ENCODE results near the gene KCTD17.

The KCTD17 gene

DNA sequence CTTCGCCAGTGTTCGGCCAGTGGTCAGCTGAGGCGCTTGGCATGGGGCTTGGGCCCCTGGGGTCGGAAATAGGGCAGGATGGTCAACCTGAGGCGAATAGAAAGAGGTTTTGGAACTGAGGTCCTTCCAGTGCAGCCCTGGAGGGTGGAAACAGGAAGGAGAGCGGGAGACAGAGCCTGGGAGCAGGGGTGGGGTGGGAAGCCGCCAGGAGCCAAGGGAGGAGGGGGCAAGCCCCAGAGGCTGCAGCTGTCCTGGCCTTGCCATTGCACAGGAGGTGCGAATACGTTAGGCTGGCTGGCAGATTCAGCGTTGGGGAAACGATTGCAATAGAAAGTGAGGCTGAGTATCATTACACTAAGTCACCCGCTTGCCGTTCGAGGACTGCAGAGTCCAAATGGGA lies 13.9 kb upstream of the KCTD17 start:
- Histone ChIP-seq H2AFZ (ENCODE audit: low read depth, low read length) (no peak overlapping the region), H3K27me3 (ENCODE audit: insufficient read depth, low read length, poor library complexity) (peaks cover 5% of the 10 kb centered on the region), H3K4me1 (ENCODE audit: insufficient read depth, low read length) (no peaks in the 10 kb centered on the region), H3K9me3 (ENCODE audit: insufficient read depth, low read length, severe bottlenecking) (no peaks in the 10 kb centered on the region), H3K79me2 (ENCODE audit: insufficient read depth, low read length) (no peaks in the 10 kb centered on the region), H4K20me1 (ENCODE audit: insufficient read depth, low read length) (no peaks in the 10 kb centered on the region; the same call in 1 of the 2 replicates), H3K27ac (ENCODE audit: low read length) (no peak overlapping the region), H3K36me3 (ENCODE audit: insufficient read depth, low read length) (no peaks in the 10 kb centered on the region), H3K4me3 (ENCODE audit: low read depth in 1 of 2, low read length in 2 of 2) (no peak overlapping the region), H3K4me2 (ENCODE audit: insufficient read depth, low read length) (no peak overlapping the region), H3K9ac (ENCODE audit: low read depth, low read length) (no peak overlapping the region)
- TF ChIP-seq, protein P1, sequence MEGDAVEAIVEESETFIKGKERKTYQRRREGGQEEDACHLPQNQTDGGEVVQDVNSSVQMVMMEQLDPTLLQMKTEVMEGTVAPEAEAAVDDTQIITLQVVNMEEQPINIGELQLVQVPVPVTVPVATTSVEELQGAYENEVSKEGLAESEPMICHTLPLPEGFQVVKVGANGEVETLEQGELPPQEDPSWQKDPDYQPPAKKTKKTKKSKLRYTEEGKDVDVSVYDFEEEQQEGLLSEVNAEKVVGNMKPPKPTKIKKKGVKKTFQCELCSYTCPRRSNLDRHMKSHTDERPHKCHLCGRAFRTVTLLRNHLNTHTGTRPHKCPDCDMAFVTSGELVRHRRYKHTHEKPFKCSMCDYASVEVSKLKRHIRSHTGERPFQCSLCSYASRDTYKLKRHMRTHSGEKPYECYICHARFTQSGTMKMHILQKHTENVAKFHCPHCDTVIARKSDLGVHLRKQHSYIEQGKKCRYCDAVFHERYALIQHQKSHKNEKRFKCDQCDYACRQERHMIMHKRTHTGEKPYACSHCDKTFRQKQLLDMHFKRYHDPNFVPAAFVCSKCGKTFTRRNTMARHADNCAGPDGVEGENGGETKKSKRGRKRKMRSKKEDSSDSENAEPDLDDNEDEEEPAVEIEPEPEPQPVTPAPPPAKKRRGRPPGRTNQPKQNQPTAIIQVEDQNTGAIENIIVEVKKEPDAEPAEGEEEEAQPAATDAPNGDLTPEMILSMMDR (IDR thresholded peaks at IDR 0.05; ENCODE audit: borderline replicate concordance, extremely low read depth, low read length, poor library complexity, severe bottlenecking): no peak
- no peak for TF ChIP-seq EZH2 (IDR thresholded peaks at IDR 0.05; ENCODE audit: borderline replicate concordance, low read depth, low read length, severe bottlenecking)
- no peak for ATAC-seq (ENCODE audit: insufficient read depth, low read depth)
- no peak for DNase-seq

DNA sequence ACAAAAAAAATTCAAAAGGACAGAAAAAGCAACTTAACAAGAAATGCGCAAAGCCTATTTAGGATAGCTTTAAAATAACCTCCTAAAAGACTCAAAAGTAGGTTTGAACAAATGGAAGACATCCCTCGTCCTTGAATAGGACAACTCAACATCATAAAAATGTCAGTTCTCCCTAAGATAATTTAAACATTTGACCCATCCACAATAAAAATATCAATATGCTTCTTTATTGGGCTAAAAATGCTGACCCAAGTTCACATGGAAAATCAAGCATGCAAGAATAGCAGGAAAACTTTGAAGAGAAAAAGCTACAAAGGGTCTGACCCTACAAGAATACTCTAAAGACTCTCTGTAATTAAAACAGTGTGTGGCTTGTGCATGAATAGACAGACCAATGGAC lies 12.1 kb upstream of the KCTD17 start:
- H3K4me1 ChIP-seq (ENCODE audit: insufficient read depth, low read length): no peaks in the 10 kb centered on the region
- no peak overlapping the region for H2AFZ ChIP-seq (ENCODE audit: low read depth, low read length)
- no peaks in the 10 kb centered on the region; the same call in 1 of the 2 replicates for H4K20me1 ChIP-seq (ENCODE audit: insufficient read depth, low read length)
- no peak for DNase-seq
- no peaks in the 10 kb centered on the region for H3K79me2 ChIP-seq (ENCODE audit: insufficient read depth, low read length)
- no peak overlapping the region for H3K4me2 ChIP-seq (ENCODE audit: insufficient read depth, low read length)
- peaks cover 5% of the 10 kb centered on the region for H3K27me3 ChIP-seq (ENCODE audit: insufficient read depth, low read length, poor library complexity)
- H3K27ac ChIP-seq (ENCODE audit: low read length): no peak overlapping the region
- no peak for ATAC-seq (ENCODE audit: insufficient read depth, low read depth)
- H3K9ac ChIP-seq (ENCODE audit: low read depth, low read length): no peak overlapping the region
- no peaks in the 10 kb centered on the region for H3K36me3 ChIP-seq (ENCODE audit: insufficient read depth, low read length)
- TF ChIP-seq, protein P1 (IDR thresholded peaks at IDR 0.05; ENCODE audit: borderline replicate concordance, extremely low read depth, low read length, poor library complexity, severe bottlenecking): no peak
- no peak for TF ChIP-seq EZH2 (IDR thresholded peaks at IDR 0.05; ENCODE audit: borderline replicate concordance, low read depth, low read length, severe bottlenecking)
- no peaks in the 10 kb centered on the region for H3K9me3 ChIP-seq (ENCODE audit: insufficient read depth, low read length, severe bottlenecking)
- H3K4me3 ChIP-seq (ENCODE audit: low read depth in 1 of 2, low read length in 2 of 2): no peak overlapping the region

DNA sequence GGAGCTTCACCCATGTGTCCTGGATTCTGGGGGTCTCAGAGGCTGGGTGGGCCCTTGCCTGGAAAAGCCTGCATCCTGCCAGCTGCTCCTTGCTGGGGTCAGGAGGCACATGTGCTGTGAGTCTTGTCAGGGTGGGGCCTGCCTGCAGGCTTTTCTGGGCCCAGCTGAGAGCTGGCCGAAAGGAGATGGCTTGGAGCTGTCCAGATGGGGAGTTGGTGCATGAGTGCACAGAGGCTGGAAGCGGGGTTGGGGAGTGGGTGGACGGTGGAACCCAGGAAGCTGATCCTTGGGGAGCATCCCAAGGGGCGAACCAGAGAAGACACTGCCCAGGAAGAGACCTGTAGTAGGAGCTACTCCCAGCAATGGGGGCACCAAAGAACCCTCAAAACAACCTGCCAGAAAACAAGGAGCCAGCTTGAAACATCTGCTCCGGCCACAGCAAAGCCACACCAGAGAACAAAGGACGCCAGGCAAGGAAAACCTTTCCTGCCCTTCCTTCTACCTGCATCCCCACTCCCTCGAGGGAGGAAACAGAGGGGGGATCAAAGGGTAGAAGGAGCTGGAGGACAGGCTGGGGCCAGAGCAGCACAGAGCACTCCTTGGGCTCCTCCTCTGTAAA lies 8.2 kb upstream of the KCTD17 start:
- ATAC-seq (ENCODE audit: insufficient read depth, low read depth): no peak
- TF ChIP-seq, protein P1 (IDR thresholded peaks at IDR 0.05; ENCODE audit: borderline replicate concordance, extremely low read depth, low read length, poor library complexity, severe bottlenecking): no peak
- Histone ChIP-seq H3K4me1 (ENCODE audit: insufficient read depth, low read length) (no peaks in the 10 kb centered on the region), H3K36me3 (ENCODE audit: insufficient read depth, low read length) (no peaks in the 10 kb centered on the region), H3K9ac (ENCODE audit: low read depth, low read length) (no peak overlapping the region), H3K79me2 (ENCODE audit: insufficient read depth, low read length) (no peaks in the 10 kb centered on the region), H3K4me3 (ENCODE audit: low read depth in 1 of 2, low read length in 2 of 2) (no peak overlapping the region), H3K27me3 (ENCODE audit: insufficient read depth, low read length, poor library complexity) (peaks cover 2% of the 10 kb centered on the region), H3K4me2 (ENCODE audit: insufficient read depth, low read length) (no peak overlapping the region), H3K27ac (ENCODE audit: low read length) (no peak overlapping the region), H4K20me1 (ENCODE audit: insufficient read depth, low read length) (no peaks in the 10 kb centered on the region), H3K9me3 (ENCODE audit: insufficient read depth, low read length, severe bottlenecking) (no peaks in the 10 kb centered on the region), H2AFZ (ENCODE audit: low read depth, low read length) (no peak overlapping the region)
- no peak for DNase-seq
